OCI-LY1 (cell line): ENCODE data around the gene LRRC41.
A peak's percentile ranks its signal among the peaks of the same experiment; 100 is the strongest.

Experiments
- EZH2 ChIP-seq: fragments of 200-600 bp; sonication (generic), shearing (Covaris generic); IDR thresholded peaks from 2 replicates; pipeline ENCODE4 v1.8.0; 2017; ENCODE audit warnings: borderline replicate concordance, mixed run types, mild to moderate bottlenecking, antibody characterized with exemption, low read length, moderate library complexity, mixed read lengths
- TF ChIP-seq, protein P1 (sequence below): fragments of 200-600 bp; sonication (generic), shearing (Covaris generic); IDR thresholded peaks from 2 replicates; pipeline ENCODE4 v1.5.1; 2017; ENCODE audit warnings: mild to moderate bottlenecking, antibody characterized with exemption, low read length, moderate library complexity, mixed read lengths

DNA sequence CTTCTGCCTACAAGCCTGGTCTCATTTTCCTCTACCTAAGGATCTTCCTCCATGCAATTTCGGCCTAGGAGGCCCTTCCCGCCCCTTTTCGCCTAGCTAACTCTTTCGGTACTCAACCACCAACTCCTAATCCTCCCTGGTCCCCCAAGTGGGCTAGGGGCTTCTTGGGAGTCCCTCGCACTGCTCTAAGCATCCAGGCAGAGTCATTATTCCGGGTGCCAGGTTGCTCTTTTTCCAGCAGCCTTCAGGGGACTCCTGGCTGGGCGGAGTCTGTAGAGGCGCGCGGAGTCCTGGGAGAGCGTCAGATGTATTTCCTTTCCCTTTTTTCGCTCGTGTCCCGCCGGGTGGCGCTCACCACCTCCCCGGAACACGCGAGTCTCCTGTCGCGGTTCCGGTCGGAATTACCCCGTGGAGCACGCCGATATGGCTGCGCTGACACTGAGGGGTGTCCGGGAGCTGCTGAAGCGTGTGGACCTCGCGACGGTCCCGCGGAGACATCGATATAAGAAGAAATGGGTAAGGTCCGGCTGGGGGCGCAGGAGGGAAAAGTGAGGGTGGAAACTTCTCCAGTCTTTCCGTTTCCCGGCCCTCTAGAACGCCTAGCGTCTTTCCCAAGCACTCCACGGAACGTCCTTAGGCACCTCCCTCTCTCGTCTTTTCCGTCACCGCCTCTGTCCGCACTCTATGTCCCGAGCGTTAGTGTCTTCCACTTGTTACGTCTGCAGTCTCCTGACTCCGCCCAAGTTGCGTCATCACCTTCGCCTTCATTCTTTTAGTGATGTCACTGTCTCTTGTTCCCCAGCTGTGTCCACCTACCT lies 37.2 kb upstream of the LRRC41 start, which contains the start of gene NSUN4:
- TF ChIP-seq, protein P1, sequence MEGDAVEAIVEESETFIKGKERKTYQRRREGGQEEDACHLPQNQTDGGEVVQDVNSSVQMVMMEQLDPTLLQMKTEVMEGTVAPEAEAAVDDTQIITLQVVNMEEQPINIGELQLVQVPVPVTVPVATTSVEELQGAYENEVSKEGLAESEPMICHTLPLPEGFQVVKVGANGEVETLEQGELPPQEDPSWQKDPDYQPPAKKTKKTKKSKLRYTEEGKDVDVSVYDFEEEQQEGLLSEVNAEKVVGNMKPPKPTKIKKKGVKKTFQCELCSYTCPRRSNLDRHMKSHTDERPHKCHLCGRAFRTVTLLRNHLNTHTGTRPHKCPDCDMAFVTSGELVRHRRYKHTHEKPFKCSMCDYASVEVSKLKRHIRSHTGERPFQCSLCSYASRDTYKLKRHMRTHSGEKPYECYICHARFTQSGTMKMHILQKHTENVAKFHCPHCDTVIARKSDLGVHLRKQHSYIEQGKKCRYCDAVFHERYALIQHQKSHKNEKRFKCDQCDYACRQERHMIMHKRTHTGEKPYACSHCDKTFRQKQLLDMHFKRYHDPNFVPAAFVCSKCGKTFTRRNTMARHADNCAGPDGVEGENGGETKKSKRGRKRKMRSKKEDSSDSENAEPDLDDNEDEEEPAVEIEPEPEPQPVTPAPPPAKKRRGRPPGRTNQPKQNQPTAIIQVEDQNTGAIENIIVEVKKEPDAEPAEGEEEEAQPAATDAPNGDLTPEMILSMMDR: peak; percentile 94
- no peak for TF ChIP-seq EZH2
